Measurements from ENCODE around the gene ERBB4.

GRCh38 chr2:212022966-212023365 is 515.6 kb downstream of the ERBB4 start:
- no peak for TF ChIP-seq CTCF (IDR thresholded peaks at IDR 0.05; ENCODE audit: insufficient read depth, low read depth, low read length)
- TF ChIP-seq EZH2 (IDR thresholded peaks at IDR 0.05; ENCODE audit: insufficient read depth, low read length), result no peak

Data from astrocyte (in vitro differentiated cells and primary cell).